ENCODE data around the gene HOXC4.
A peak's percentile ranks its signal among the peaks of the same experiment; 100 is the strongest.

The HOXC4 gene

GRCh38 chr12:54011665-54012532 lies 41.7 kb upstream of the HOXC4 start:
- H3K4me3 ChIP-seq (ENCODE audit: low read depth, low read length): no peak overlapping the region
- no peak for TF ChIP-seq ZNF747 (tag by site-specific recombination; IDR thresholded peaks at IDR 0.05)
- no peak for TF ChIP-seq ZNF341 (tag by site-specific recombination; IDR thresholded peaks at IDR 0.05; ENCODE audit: low read depth)
- no peak for TF ChIP-seq ZNF558 (tag by site-specific recombination; IDR thresholded peaks at IDR 0.05)
- no peak for TF ChIP-seq KLF1 (tag by site-specific recombination; IDR thresholded peaks at IDR 0.05)
- no peak for TF ChIP-seq ZNF311 (tag by site-specific recombination; IDR thresholded peaks at IDR 0.05; ENCODE audit: borderline replicate concordance)
- TF ChIP-seq ZNF221 (tag by site-specific recombination; IDR thresholded peaks at IDR 0.05; ENCODE audit: borderline replicate concordance): no peak
- no peak for TF ChIP-seq ZNF366 (tag by site-specific recombination; conservative IDR thresholded peaks at IDR 0.05)
- 0 out of 2 replicates have a peak, but pooled peaks have one; percentile 7 for TF ChIP-seq KLF17 (tag by site-specific recombination; IDR thresholded peaks at IDR 0.05)
- no peak for TF ChIP-seq ZNF350 (tag by site-specific recombination; IDR thresholded peaks at IDR 0.05)
- no peak for TF ChIP-seq ZNF19 (tag by site-specific recombination; IDR thresholded peaks at IDR 0.05; ENCODE audit: low read depth)
- TF ChIP-seq, protein P1, sequence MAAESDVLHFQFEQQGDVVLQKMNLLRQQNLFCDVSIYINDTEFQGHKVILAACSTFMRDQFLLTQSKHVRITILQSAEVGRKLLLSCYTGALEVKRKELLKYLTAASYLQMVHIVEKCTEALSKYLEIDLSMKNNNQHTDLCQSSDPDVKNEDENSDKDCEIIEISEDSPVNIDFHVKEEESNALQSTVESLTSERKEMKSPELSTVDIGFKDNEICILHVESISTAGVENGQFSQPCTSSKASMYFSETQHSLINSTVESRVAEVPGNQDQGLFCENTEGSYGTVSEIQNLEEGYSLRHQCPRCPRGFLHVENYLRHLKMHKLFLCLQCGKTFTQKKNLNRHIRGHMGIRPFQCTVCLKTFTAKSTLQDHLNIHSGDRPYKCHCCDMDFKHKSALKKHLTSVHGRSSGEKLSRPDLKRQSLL (tag by site-specific recombination; IDR thresholded peaks at IDR 0.05): no peak
- TF ChIP-seq ZNF654 (tag by site-specific recombination; IDR thresholded peaks at IDR 0.05; ENCODE audit: low read depth): no peak
- TF ChIP-seq, protein P2, sequence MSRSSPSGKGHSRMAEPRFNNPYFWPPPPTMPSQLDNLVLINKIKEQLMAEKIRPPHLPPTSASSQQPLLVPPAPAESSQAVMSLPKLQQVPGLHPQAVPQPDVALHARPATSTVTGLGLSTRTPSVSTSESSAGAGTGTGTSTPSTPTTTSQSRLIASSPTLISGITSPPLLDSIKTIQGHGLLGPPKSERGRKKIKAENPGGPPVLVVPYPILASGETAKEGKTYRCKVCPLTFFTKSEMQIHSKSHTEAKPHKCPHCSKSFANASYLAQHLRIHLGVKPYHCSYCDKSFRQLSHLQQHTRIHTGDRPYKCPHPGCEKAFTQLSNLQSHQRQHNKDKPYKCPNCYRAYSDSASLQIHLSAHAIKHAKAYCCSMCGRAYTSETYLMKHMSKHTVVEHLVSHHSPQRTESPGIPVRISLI (tag by site-specific recombination; IDR thresholded peaks at IDR 0.05): peak; percentile 75; the same call in 1 of the 2 replicates
- TF ChIP-seq ZNF701 (tag by site-specific recombination; IDR thresholded peaks at IDR 0.05): no peak
- H3K9me3 ChIP-seq (ENCODE audit: control insufficient read depth, insufficient read depth, low read depth, low read length): no peaks in the 10 kb centered on the region
- peak overlapping the region; percentile 93 for H3K27ac ChIP-seq (ENCODE audit: extremely low read depth, low read depth, low read length)
- H3K36me3 ChIP-seq (ENCODE audit: control insufficient read depth in 2 of 2, insufficient read depth in 1 of 2, low read length in 2 of 2): no peaks in the 10 kb centered on the region
- ChIA-PET POLR2A (interaction anchor here (0.6 kb wide), 1 partner anchor 177 kb away, joined by 6 read pairs; the partner anchor contains the start of gene SMUG1), CTCF (interaction anchor here (1.0 to 2.2 kb wide), 3 partner anchors 20 to 203 kb away, joined by 3 to 7 read pairs (median 6); no protein-coding TSS in a partner anchor)
- H3K4me1 ChIP-seq (ENCODE audit: control insufficient read depth, insufficient read depth, low read length): peaks cover 43% of the 10 kb centered on the region

DNA sequence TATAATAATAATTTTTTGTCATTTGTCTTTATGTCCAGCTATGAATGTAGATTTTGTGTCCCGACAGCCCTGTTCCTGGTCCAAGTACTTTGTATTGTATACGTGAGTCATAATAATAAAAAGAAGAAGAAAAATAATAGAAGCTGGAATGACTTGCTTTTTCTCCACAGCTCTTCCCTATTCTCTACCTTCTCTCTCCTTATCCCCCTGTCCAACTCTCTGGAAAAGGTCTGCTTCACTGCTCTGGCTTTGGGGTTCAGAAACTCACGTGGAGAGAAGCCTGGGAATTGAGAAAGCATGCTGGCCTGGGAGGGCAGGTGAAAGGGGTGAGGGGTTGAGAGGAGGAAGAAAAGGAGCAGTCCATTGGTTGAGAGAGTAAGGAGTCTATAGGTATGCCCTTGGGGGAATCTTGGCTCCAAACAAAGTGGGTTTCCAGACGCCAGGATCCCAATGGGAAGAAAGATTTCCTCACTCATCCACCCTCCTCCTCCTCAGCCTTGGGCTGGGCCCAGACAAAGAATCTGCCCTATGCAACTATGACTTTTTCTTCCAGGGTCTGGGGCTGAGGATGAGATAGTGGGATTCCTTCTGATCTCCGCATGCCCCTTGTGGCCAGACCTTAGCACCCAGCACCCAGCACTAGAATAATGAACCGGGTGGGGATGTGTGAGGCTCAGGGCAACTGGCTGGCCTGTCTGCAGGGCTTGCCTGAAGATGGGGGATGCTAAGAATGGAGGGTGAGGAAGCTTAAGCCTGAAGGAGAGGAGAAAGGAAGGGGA lies 40.8 kb upstream of the HOXC4 start:
- ChIA-PET POLR2A (no interaction called here), CTCF (interaction anchor here (1.0 to 2.2 kb wide), 4 partner anchors 19 to 202 kb away, joined by 3 to 7 read pairs (median 6); no protein-coding TSS in a partner anchor)
- Histone ChIP-seq H3K36me3 (ENCODE audit: control insufficient read depth in 2 of 2, insufficient read depth in 1 of 2, low read length in 2 of 2) (no peaks in the 10 kb centered on the region), H3K4me1 (ENCODE audit: control insufficient read depth, insufficient read depth, low read length) (peaks cover 41% of the 10 kb centered on the region), H3K9me3 (ENCODE audit: control insufficient read depth, insufficient read depth, low read depth, low read length) (no peaks in the 10 kb centered on the region), H3K4me3 (ENCODE audit: low read depth, low read length) (no peak overlapping the region), H3K27ac (ENCODE audit: extremely low read depth, low read depth, low read length) (no peak overlapping the region)
- TF ChIP-seq, protein P3, sequence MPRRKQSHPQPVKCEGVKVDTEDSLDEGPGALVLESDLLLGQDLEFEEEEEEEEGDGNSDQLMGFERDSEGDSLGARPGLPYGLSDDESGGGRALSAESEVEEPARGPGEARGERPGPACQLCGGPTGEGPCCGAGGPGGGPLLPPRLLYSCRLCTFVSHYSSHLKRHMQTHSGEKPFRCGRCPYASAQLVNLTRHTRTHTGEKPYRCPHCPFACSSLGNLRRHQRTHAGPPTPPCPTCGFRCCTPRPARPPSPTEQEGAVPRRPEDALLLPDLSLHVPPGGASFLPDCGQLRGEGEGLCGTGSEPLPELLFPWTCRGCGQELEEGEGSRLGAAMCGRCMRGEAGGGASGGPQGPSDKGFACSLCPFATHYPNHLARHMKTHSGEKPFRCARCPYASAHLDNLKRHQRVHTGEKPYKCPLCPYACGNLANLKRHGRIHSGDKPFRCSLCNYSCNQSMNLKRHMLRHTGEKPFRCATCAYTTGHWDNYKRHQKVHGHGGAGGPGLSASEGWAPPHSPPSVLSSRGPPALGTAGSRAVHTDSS (tag by site-specific recombination; IDR thresholded peaks at IDR 0.05): peak; percentile 45; the same call in 1 of the 2 replicates
- TF ChIP-seq ZNF174 (tag by site-specific recombination; IDR thresholded peaks at IDR 0.05) (no peak), ZNF501 (tag by site-specific recombination; IDR thresholded peaks at IDR 0.05) (no peak), ZNF677 (tag by site-specific recombination; IDR thresholded peaks at IDR 0.05) (no peak), KLF1 (tag by site-specific recombination; IDR thresholded peaks at IDR 0.05) (no peak), ZBTB17 (tag by site-specific recombination; IDR thresholded peaks at IDR 0.05) (peak; percentile 96), PRDM4 (tag by site-specific recombination; IDR thresholded peaks at IDR 0.05) (peak; percentile 79), KLF16 (tag by site-specific recombination; IDR thresholded peaks at IDR 0.05) (no peak)
- TF ChIP-seq, protein P4, sequence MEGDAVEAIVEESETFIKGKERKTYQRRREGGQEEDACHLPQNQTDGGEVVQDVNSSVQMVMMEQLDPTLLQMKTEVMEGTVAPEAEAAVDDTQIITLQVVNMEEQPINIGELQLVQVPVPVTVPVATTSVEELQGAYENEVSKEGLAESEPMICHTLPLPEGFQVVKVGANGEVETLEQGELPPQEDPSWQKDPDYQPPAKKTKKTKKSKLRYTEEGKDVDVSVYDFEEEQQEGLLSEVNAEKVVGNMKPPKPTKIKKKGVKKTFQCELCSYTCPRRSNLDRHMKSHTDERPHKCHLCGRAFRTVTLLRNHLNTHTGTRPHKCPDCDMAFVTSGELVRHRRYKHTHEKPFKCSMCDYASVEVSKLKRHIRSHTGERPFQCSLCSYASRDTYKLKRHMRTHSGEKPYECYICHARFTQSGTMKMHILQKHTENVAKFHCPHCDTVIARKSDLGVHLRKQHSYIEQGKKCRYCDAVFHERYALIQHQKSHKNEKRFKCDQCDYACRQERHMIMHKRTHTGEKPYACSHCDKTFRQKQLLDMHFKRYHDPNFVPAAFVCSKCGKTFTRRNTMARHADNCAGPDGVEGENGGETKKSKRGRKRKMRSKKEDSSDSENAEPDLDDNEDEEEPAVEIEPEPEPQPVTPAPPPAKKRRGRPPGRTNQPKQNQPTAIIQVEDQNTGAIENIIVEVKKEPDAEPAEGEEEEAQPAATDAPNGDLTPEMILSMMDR (tag by site-specific recombination; IDR thresholded peaks at IDR 0.05): peak; percentile 53

All from HEK293 (cell line).